Prostate gland (tissue), 2 donors: ENCODE data around the gene GALNT15. TPM values are rescaled to one million over a fixed set of nuclear protein-coding genes. Genes with fewer than 3 reads are reported as not detected.

Experiments
- DNase-seq: peaks from one replicate; pipeline ENCODE4 v3.0.0-alpha.2; 2019; ENCODE audit warnings: low spot score
- H3K27ac ChIP-seq, 2 donors: fragments of 200-600 bp; sonication (generic); 2 replicates each; pipeline ENCODE4 v1.5.1; 2017 to 2019
- H3K27me3 ChIP-seq: fragments of 200-600 bp; sonication (generic); replicated peaks from 2 replicates; pipeline ENCODE4 v1.5.1; 2019; ENCODE audit not compliant: insufficient read depth
- H3K36me3 ChIP-seq, 2 donors: fragments of 200-600 bp; sonication (generic); 1 replicate in 1 of 2; 2 replicates in 1 of 2; pipeline versions ENCODE4 v1.5.1 to v1.8.1; 2017 to 2019
- H3K4me1 ChIP-seq: fragments of 200-600 bp; sonication (generic); replicated peaks from 2 replicates; pipeline ENCODE4 v1.5.1; 2019
- H3K4me3 ChIP-seq, 2 donors: fragments of 200-600 bp; sonication (generic); 2 replicates each; pipeline ENCODE4 v1.5.1; 2017 to 2019
- H3K9me3 ChIP-seq: fragments of 200-600 bp; sonication (generic); 2 replicates; pipeline ENCODE4 v1.5.1; 2017
- CTCF ChIP-seq, 4 experiments: fragments of 200-600 bp in 2 of 4; fragments of 450-650 bp in 2 of 4; sonication (generic) in 2 of 4; IDR thresholded peaks; 1 replicate in 3 of 4; 2 replicates in 1 of 4; pipeline ENCODE4 v1.5.1; 2016 to 2019; ENCODE audit warnings: antibody characterized with exemption in 4 of 4, mild to moderate bottlenecking in 2 of 4, moderate library complexity in 2 of 4
- POLR2A ChIP-seq: fragments of 450-650 bp; IDR thresholded peaks from one replicate; pipeline ENCODE4 v1.6.1; 2016; ENCODE audit warnings: antibody characterized with exemption, mild to moderate bottlenecking
- POLR2AphosphoS5 ChIP-seq: sonication (generic); formaldehyde crosslinking; IDR thresholded peaks from one replicate; pipeline ENCODE4 v1.6.1; 2017; ENCODE audit warnings: antibody characterized with exemption
- WGBS: methylation state at CpG from one replicate; pipeline ENCODE4 v1.1.5; 2018; 5-methylcytosine and 5-hydroxymethylcytosine counted together
- intact Hi-C: fragments of 100-400 bp; cut with DNase I; formaldehyde crosslinking; loops from one replicate; pipeline ENCODE4 v1.14.2; 2022
- total RNA-seq, 2 donors: library from RNA; depleted of rRNA; stranded (reverse); fragments of >200 nt; gene quantifications; one replicate each; pipeline ENCODE4 v1.1.0, GENCODE V29; 2016

GALNT15 gene
- total RNA-seq, 2 donors from 2014 or later = 6.0 to 7.6 TPM

DNA sequence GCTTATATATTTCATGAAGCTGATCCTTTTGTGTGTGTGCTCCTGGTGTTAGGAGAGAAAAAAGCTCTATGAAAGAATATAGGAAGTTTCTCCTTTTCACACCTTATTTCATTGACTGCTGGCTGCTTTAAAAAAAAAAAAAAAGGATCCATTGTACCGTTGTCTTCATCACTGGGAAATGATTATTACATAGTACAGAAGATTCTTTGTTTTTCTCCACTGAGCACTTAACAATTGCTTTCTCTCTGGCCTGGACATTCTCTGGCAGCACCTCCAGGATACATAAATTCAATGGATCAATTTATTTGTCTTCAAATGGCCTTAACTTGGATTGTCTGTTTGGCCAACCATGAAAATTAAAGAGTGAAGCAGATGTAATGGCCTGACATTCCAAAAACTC, 53.1 kb downstream of the GALNT15 start:
- WGBS = 23% methylated on average over 1 of the region's 1 CpG
- Histone ChIP-seq H3K27me3 (no peaks in the 10 kb centered on the region), H3K36me3 (no peaks in the 10 kb centered on the region), H3K9me3 (no peaks in the 10 kb centered on the region), H3K4me3 (no peak overlapping the region), H3K4me1 (no peaks in the 10 kb centered on the region), H3K27ac (no peak overlapping the region)
- TF ChIP-seq POLR2AphosphoS5 (no peak), CTCF (IDR thresholded peaks at IDR 0.05) (no peak), POLR2A (no peak)
- intact Hi-C loops = no loop called here
- DNase-seq = no peak

DNA sequence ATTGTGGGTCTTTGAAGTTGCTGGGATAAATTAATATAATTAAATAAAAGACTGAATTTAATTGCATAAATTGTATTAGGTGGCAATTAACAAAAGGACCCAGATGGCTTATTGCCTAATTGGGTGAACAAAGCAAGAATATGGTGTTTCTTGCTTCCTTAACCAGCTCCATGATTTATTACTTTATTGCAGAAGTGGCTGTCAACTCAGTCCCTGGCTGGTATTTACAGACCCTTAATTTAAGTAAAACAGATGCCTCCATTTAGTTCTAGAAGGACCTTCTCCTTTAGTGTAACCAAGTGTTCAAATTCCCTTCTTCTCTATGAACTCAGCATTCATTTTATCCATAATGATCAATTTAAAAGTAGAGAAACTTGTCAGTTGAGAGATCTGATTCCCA, 55.2 kb downstream of the GALNT15 start:
- Histone ChIP-seq H3K4me1 (no peaks in the 10 kb centered on the region), H3K27ac (no peak overlapping the region), H3K4me3 (no peak overlapping the region), H3K36me3 (no peaks in the 10 kb centered on the region), H3K27me3 (no peaks in the 10 kb centered on the region), H3K9me3 (no peaks in the 10 kb centered on the region)
- DNase-seq = no peak
- TF ChIP-seq POLR2A = no peak
- TF ChIP-seq POLR2AphosphoS5 = no peak
- TF ChIP-seq CTCF (IDR thresholded peaks at IDR 0.05) = no peak
- intact Hi-C loops = no loop called here

- no peaks in the 10 kb centered on the region for H3K9me3 ChIP-seq
- H3K27ac ChIP-seq = no peak overlapping the region
- H3K4me1 ChIP-seq = no peaks in the 10 kb centered on the region
- no peak for DNase-seq
- intact Hi-C loops = no loop called here
- WGBS = 100% methylated on average over 2 of the region's 2 CpGs
- H3K36me3 ChIP-seq = no peaks in the 10 kb centered on the region
- no peak for TF ChIP-seq POLR2A
- TF ChIP-seq POLR2AphosphoS5 = no peak
- TF ChIP-seq CTCF (IDR thresholded peaks at IDR 0.05) = no peak
- no peaks in the 10 kb centered on the region for H3K27me3 ChIP-seq
- no peak overlapping the region for H3K4me3 ChIP-seq
Observed at GRCh38 chr3:16231983-16232382, 57.5 kb downstream of the GALNT15 start.

DNA sequence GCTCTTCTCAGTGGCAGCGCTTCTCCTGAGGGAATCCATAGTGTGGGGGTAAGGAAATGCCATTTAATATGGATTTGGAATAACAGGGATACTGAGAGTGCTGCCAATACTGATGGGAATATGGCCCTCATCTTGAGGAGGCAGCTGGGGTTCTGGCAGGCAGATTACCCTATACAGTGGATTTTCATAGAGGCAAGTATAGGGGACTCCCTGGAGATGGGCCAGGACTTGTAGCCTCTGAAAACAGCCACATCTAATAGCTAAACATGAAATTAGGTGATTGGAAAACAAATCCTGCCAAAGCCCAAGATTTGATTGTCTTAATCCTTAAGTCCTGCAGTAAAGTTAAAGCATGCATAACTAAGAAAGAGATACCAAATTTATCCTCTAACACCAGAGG, 59.3 kb downstream of the GALNT15 start:
- Histone ChIP-seq H3K9me3 (no peaks in the 10 kb centered on the region), H3K27ac (no peak overlapping the region), H3K4me1 (no peaks in the 10 kb centered on the region), H3K27me3 (no peaks in the 10 kb centered on the region), H3K4me3 (no peak overlapping the region), H3K36me3 (no peaks in the 10 kb centered on the region)
- no peak for DNase-seq
- WGBS = 100% methylated on average over 1 of the region's 1 CpG
- intact Hi-C loops = no loop called here
- TF ChIP-seq CTCF (IDR thresholded peaks at IDR 0.05) = no peak
- no peak for TF ChIP-seq POLR2AphosphoS5
- TF ChIP-seq POLR2A = no peak

- no peak for DNase-seq
- H3K9me3 ChIP-seq = no peaks in the 10 kb centered on the region
- intact Hi-C loops = no loop called here
- H3K4me3 ChIP-seq = no peak overlapping the region
- no peaks in the 10 kb centered on the region for H3K27me3 ChIP-seq
- TF ChIP-seq POLR2A (no peak), CTCF (IDR thresholded peaks at IDR 0.05) (no peak), POLR2AphosphoS5 (no peak)
- no peak overlapping the region for H3K27ac ChIP-seq
- WGBS = 98% methylated on average over 2 of the region's 2 CpGs
- H3K36me3 ChIP-seq = no peaks in the 10 kb centered on the region
- no peaks in the 10 kb centered on the region for H3K4me1 ChIP-seq
Observed at GRCh38 chr3:16234281-16234680, 59.8 kb downstream of the GALNT15 start.
